Spleen (tissue), 7 donors: ENCODE data around the gene GFPT2.

Source experiments
- POLR2A ChIP-seq, 3 donors: fragments of 450-650 bp; IDR thresholded peaks; one replicate each; pipeline ENCODE4 v1.5.1; 2017; ENCODE audit warnings: antibody characterized with exemption in 3 of 3, mild to moderate bottlenecking in 1 of 3
- POLR2AphosphoS5 ChIP-seq, 3 donors: sonication (generic); formaldehyde crosslinking; IDR thresholded peaks; one replicate each; pipeline ENCODE4 v1.5.1; 2017; ENCODE audit warnings: antibody characterized with exemption in 3 of 3
- TF ChIP-seq, protein P1 (sequence below), 11 experiments: fragments of 200-600 bp in 7 of 11; fragments of 450-650 bp in 4 of 11; sonication (generic) in 4 of 11; IDR thresholded peaks in 8 of 11; conservative IDR thresholded peaks in 3 of 11; 1 replicate in 7 of 11; 2 replicates in 4 of 11; pipeline versions ENCODE4 v1.4.0 to v1.8.0; 2016 to 2021; ENCODE audit warnings: antibody characterized with exemption in 11 of 11, inconsistent platforms in 4 of 11, mild to moderate bottlenecking in 1 of 11
- donor health status: DM: no; HTN: no; CAD: no; lungs with moderate emphysema.
- donor health status: DM: no; HTN: no; CAD: no.
- donor health status: DM: no; HTN: no; CAD: no.

DNA sequence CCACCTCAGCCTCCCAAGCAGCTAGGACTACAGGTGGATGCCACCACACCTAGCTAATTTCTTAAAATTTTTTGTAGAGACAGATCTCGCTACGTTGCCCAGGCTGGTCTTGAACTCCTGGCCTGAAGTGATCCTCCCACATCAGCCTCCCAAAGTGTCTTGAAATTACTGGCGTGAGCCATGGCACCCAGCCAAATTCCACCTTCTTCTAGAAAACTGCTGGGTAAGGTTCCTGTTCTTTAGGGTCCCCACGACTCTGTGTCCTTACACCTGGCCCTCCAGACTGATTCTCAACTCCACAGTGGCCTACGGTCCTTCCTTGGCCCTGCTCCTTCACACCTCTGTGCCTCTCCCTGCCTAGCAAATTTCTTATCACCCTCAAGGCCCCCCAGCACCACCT is 63.2 kb downstream of the GFPT2 start:
- TF ChIP-seq POLR2AphosphoS5 (IDR thresholded peaks at IDR 0.05) (no peak), POLR2A (IDR thresholded peaks at IDR 0.05) (no peak)
- TF ChIP-seq, protein P1, sequence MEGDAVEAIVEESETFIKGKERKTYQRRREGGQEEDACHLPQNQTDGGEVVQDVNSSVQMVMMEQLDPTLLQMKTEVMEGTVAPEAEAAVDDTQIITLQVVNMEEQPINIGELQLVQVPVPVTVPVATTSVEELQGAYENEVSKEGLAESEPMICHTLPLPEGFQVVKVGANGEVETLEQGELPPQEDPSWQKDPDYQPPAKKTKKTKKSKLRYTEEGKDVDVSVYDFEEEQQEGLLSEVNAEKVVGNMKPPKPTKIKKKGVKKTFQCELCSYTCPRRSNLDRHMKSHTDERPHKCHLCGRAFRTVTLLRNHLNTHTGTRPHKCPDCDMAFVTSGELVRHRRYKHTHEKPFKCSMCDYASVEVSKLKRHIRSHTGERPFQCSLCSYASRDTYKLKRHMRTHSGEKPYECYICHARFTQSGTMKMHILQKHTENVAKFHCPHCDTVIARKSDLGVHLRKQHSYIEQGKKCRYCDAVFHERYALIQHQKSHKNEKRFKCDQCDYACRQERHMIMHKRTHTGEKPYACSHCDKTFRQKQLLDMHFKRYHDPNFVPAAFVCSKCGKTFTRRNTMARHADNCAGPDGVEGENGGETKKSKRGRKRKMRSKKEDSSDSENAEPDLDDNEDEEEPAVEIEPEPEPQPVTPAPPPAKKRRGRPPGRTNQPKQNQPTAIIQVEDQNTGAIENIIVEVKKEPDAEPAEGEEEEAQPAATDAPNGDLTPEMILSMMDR (IDR thresholded peaks at IDR 0.05 in 8 of 11, conservative IDR thresholded peaks at IDR 0.05 in 3 of 11), result no peak
